Stimulated activated CD4-positive, alpha-beta T cell treated with anti-CD3 and anti-CD28 coated beads, Interleukin-4, amount 100 ng/mL, for 1 hour (primary cell): ENCODE data around the gene GREM2.

ENCODE experiments used
- DNase-seq: peaks from one replicate; pipeline ENCODE4 v3.0.0-alpha.2; 2020

Gene GREM2

GRCh38 chr1:240553351-240553750, 58.6 kb downstream of the GREM2 start:
- DNase-seq: no peak

DNA sequence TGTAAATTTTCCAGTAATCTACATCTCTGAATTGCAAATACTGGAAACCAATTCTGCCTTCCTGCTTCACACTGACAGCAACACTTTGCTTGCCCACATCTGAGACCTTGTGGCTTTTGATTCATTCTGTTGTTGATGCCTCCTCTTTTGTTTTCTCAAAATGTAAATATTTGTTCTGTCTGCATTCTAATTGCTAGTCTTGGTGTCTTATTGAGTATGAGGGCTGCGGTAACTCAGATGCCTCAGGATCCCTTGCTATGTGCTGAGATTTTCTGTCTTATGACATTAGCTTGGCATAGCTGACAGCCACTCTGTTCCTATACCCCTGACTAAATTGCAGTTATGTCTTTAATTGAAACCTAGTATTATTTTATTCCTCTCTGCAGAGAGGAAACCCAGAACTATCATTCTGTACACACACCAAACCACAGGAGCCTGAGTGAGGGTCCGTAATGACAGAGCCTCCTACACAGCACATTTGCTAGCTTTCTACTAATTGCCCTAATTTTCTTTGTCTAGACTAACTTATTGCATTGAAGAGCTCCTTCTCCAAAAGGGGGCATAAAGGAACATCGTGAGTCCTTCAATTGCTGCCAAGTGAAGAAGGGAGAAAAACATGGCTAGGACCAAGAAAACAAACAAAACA, 72.1 kb downstream of the GREM2 start:
- no peak for DNase-seq

DNA sequence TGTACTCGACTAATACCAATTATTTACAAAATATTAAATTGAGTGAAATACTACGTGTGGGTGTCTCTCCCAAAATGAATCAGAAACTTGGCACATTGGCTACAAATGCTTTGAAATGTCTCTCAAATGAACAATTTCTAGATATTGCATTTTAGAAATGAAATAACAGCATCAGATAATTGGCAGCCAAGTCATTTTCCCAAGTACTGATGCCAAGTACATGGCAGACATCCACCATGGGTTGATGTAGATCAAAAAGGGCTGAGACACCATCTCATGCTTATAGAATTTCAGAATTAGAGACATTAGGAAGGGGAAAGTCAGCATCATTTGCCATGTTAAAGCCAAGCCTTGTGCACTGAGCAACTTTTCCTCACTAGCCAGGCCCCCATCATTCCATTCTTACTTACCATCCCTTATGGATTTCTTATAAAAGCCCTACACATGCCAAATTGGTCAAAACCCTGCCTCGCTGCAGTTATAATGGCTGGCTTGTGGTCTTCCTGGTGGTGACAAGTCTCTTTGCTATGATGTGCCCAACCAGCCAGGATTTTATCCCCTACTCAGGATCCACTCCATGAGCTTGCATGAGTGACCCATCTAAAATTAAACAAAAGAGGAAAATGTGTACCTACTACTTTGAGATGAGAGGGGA, 73.1 kb downstream of the GREM2 start:
- DNase-seq: no peak

GRCh38 chr1:240533154-240533780, 78.7 kb downstream of the GREM2 start:
- DNase-seq: no peak

GRCh38 chr1:240528591-240528990, 83.4 kb downstream of the GREM2 start:
- DNase-seq: no peak

DNA sequence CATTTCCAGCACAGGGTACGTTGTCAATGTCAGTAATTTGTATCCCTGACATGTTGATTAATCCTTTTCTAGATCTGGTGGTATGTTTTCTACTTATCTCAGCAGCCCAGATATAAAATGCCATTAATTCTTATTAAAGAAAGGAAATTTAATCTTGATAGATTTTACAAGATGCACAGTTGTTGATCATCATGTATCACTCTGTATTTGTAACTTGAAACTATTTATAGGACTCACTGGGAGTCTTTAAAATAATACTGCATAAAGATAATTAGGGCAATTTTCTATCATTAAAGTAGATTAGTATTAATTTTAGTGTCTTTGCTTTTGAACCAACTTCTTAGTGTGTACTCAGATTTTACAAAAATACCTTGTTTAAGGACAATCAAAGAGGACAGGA, 84.9 kb downstream of the GREM2 start:
- no peak for DNase-seq

DNA sequence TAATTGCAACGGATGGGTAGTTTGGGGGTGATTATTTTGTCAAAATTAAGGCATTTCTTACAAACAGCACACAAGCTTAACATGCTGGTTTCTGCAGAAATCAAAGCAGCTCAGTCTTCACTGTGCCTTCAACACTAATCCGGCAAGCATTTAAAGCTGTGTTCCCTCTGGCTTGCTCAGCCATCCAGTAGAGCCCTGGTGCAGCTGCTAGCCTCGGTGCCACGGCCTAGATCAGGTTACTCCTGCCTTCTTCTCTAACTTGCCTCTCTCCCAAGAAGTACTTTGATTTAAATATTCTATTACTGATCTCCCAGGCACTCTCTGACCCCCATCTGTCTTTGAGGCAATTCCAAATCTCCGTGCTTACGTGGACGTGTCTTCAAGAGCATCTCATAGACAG, 85.6 kb downstream of the GREM2 start:
- DNase-seq: no peak

GRCh38 chr1:240524356-240525069, 87.4 kb downstream of the GREM2 start:
- no peak for DNase-seq

DNA sequence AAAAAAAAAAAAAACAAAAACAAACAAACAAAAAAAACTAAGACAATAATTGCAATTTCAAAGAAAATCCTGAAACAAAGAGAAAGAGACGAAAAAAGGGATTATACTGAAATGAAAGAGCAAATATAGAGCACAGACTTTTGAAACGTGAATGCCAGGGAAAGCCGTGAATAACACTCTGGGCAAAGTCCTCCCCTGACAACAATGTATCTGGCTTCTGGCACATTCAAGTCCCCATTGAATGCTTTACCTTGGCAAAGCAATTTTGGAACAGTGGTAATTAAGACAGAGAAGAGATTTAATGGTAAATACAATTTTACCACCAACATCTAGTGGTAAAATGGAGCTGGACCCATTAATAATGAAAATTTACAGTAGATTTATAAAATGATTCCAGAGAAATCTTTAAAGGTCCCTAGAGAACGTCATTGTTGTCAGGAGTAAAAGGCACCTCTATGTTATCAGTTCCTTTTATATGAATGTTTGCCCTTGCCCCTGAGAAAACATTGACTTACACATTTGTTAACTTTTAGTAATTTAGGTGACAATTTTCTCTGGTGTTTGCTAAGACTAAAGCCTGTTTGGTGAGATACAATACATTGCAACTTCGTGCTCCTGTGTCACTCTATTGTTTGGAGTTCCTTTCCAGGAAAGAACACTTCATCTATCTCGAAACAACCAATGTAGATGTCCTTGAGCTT, 89.7 kb downstream of the GREM2 start:
- no peak for DNase-seq

- no peak for DNase-seq
These were observed 94.1 kb downstream of the GREM2 start for GRCh38 chr1:240517891-240518290.

GRCh38 chr1:240516069-240516468, 95.9 kb downstream of the GREM2 start:
- DNase-seq: no peak

DNA sequence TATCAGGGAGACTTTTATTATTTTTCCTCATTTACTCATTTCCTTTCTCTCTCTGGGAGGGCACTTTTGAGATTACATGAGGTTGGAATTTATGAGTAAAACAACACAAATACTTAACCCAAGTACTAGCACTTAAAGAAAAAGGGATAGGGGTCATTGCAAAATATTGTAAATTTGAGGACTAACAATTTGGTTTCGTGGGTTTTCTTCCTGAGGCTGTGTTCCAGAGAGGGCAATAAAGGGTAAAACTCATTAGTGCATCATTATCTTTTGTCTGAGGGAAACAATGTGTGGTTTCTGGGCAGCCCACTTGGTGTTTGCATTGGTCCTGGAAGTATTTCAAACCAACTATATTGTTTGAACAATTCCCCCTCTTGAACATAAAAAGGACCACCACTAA, 96.5 kb downstream of the GREM2 start:
- DNase-seq: no peak

GRCh38 chr1:240511789-240512188, 100.2 kb downstream of the GREM2 start:
- no peak for DNase-seq

DNA sequence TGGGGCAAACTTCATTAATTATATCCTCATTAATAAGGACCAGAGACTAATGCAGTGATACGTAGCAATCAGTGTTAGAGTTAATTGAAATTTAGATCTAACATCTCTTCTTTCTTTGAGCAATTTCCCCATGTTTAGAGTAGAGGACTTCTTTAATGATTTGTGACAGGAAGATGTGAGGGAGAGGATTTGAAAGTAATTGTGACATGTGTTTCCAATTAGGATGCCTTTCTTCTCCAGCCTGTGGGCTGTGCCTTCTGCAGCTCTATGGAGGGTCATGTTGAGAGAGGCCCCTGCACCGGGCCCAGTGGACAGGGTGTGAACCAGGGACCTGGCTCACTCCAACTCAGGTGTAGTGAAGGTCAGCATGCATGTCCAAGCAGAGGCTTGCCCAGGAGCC, 103.0 kb downstream of the GREM2 start:
- no peak for DNase-seq

- DNase-seq: no peak
These were observed 103.8 kb downstream of the GREM2 start for GRCh38 chr1:240508201-240508600.

GRCh38 chr1:240506176-240506575, 105.8 kb downstream of the GREM2 start:
- DNase-seq: no peak

GRCh38 chr1:240503558-240503957, 108.4 kb downstream of the GREM2 start:
- DNase-seq: no peak

DNA sequence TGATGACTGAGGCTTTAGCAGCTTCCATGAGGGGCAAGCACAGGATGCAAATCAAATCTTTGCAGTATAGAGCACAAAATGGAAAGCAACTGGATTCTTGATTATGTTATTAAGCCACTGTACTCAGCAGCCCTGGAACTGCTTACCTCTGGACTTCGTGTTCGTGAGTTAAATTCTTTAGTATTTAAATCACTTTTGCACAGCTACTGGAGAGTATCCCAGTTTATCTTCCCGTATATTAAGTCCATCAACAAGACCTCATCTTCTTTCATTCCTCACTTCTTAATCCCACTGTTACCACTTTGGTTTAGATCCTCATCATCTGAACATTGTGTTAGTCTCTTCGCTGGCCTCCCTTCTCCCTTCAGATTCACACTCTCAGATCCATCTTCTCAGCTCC, 108.9 kb downstream of the GREM2 start:
- DNase-seq: no peak

- no peak for DNase-seq
These were observed 110.8 kb downstream of the GREM2 start for GRCh38 chr1:240501115-240501514.

GRCh38 chr1:240500647-240501046, 111.3 kb downstream of the GREM2 start:
- DNase-seq: no peak

- no peak for DNase-seq
These were observed 112.9 kb downstream of the GREM2 start for GRCh38 chr1:240499012-240499411.

DNA sequence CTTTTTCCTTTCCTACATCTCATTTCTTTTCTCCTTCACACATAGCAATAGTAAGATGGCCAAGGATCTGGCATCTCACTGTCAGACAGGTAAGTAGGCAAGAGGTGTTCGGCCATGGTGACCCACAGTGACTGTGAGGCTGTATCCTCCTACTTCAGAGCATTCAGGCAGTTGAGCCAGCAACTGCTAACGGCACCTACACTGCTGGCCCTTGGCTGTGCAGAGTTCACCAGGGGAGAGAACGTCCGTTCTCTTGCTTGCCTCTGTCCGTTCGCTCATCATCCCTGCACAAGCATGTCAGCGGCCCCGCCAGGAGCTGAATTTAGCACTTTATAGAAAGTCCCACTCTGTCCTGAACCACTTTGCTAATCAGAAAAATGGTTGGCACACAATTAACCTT, 113.6 kb downstream of the GREM2 start:
- DNase-seq: no peak

DNA sequence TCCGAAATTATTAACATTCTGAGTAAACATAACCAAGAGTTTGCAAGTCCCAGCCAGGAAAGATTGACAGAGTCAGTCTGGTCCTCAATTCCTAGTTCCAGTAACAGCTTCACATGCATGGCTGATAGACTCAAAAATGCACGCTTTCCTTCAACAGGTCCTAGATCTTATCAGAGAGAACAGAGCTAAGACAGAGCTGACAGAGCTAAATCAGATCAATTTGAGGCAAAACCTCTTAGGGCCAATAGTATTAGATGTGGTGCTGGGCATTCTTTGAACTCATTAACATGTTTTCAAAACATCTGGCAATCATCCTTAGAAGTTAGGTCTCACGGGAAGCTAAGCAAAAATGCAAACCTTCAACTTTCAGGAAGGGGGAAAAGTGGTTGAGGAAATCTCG, 114.0 kb downstream of the GREM2 start:
- no peak for DNase-seq
